ENCODE measurements around the gene P3H2. TPM values are rescaled to one million over a fixed set of nuclear protein-coding genes. Genes with fewer than 3 reads are reported as not detected.

Gene P3H2
- total and polyA plus RNA-seq, 11 donors: 0.55 to 24.8 (median 3.8) TPM

DNA sequence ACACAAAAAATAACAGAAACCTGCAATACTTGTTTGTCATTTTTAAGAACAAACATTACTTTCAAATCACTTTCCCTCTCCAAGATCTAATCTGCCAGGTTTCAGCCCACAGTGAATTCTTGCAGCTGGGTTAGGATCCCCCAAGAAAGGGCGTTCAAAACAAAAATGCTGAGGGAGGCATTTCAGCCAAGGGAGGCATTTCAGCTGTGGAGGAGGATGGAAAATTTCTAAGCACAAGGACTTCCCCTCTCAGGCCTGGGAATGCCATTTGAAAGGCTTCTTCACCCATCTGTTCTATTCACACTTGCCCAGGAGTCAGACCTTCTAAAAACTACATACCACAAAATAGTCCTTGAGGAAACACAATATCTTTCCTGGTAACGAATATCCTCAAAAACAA lies 69.1 kb downstream of the P3H2 start:
- 68 to 75% (median 75%) methylated on average over 2 of the region's 2 CpGs for WGBS, 4 donors
- no peaks in the 10 kb centered on the region for H3K36me3 ChIP-seq
- intact Hi-C loops (cut with DNase I): loop anchor here in 1 of 10 donors (10.0 kb wide), 1 partner anchor 63 kb away; no protein-coding TSS in a partner anchor
- DNase-seq (no peak), ATAC-seq (no peak)
- TF ChIP-seq POLR2A (IDR thresholded peaks at IDR 0.05): no peak
- TF ChIP-seq, protein P1, sequence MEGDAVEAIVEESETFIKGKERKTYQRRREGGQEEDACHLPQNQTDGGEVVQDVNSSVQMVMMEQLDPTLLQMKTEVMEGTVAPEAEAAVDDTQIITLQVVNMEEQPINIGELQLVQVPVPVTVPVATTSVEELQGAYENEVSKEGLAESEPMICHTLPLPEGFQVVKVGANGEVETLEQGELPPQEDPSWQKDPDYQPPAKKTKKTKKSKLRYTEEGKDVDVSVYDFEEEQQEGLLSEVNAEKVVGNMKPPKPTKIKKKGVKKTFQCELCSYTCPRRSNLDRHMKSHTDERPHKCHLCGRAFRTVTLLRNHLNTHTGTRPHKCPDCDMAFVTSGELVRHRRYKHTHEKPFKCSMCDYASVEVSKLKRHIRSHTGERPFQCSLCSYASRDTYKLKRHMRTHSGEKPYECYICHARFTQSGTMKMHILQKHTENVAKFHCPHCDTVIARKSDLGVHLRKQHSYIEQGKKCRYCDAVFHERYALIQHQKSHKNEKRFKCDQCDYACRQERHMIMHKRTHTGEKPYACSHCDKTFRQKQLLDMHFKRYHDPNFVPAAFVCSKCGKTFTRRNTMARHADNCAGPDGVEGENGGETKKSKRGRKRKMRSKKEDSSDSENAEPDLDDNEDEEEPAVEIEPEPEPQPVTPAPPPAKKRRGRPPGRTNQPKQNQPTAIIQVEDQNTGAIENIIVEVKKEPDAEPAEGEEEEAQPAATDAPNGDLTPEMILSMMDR (IDR thresholded peaks at IDR 0.05): no peak
- H3K9me3 ChIP-seq: no peaks in the 10 kb centered on the region
- H3K4me3 ChIP-seq: no peak overlapping the region
- no peaks in the 10 kb centered on the region for H3K27me3 ChIP-seq
- peaks cover 0 to 7% (median under 1%) of the 10 kb centered on the region in 12 donors for H3K4me1 ChIP-seq
- H3K27ac ChIP-seq: no peak overlapping the region

DNA sequence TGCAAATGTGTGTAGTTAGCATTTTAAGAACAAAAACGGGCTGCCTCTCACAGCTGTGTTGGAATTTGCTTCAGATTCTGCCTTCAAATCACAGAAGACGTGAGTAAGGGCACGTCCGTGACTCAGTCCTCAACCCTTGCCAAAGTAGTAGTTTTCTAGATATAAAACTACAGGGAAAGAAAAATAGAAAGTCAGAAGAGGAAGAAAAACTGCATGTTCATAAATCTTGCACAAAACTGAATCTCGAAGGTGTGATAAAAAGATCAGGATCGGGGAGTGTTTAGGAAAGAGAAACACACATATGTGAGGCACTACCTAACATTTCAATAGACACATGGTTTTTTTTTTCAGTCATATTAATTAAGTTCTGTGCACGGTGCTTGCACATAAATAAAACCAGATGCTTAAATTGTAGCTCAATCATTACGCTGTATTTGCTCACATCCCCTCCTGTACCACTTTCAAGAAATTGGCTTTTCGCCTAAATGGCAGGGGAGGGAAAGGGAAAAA lies 71.7 kb downstream of the P3H2 start:
- H3K27me3 ChIP-seq: no peaks in the 10 kb centered on the region
- no peak for DNase-seq
- no peaks in the 10 kb centered on the region for H3K36me3 ChIP-seq
- TF ChIP-seq, protein P1 (IDR thresholded peaks at IDR 0.05): no peak
- no peak for TF ChIP-seq POLR2A (IDR thresholded peaks at IDR 0.05)
- ATAC-seq: peak in 1 of 4 donors; percentile 61
- peaks cover 0 to 8% (median 0%) of the 10 kb centered on the region in 12 donors for H3K4me1 ChIP-seq
- 46 to 55% (median 54%) methylated on average over 9 of the region's 9 CpGs for WGBS, 4 donors
- H3K27ac ChIP-seq: peak overlapping the region in 1 of 12 donors; percentile 35
- H3K4me3 ChIP-seq: peak overlapping the region in 3 of 12 donors; percentile 4 to 28 (median 15)
- intact Hi-C loops (cut with DNase I): no loop called here
- no peaks in the 10 kb centered on the region for H3K9me3 ChIP-seq

DNA sequence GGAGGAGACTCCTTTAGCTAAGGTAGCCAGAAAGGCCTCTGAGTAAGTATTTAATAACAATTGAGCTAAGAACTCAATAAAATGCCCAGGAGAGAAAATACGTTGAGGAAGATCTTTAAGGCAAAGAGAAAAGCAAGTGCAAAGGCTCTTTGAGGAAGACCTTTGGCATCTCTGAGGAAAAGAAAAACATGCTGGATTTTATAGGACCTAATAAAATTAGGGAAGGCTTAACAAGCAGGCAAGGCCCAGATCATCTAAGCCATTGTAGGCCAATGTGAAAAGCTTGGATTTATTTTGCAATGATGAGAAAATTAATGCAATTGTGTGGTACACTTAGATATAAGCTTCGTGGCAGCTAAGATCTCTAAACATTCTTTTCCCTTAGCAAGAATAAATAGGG lies 75.7 kb downstream of the P3H2 start:
- DNase-seq (no peak), ATAC-seq (no peak)
- peak overlapping the region in 1 of 12 donors; percentile 48 for H3K27ac ChIP-seq
- no peak overlapping the region for H3K4me3 ChIP-seq
- whole genome bisulfite sequencing, 4 donors: 95 to 98% (median 98%) methylated on average over 2 of the region's 2 CpGs
- peaks cover 0 to 11% (median 0%) of the 10 kb centered on the region in 12 donors for H3K4me1 ChIP-seq
- TF ChIP-seq POLR2A (IDR thresholded peaks at IDR 0.05): no peak
- TF ChIP-seq, protein P1 (IDR thresholded peaks at IDR 0.05): no peak
- H3K9me3 ChIP-seq: no peaks in the 10 kb centered on the region
- no peaks in the 10 kb centered on the region for H3K27me3 ChIP-seq
- no peaks in the 10 kb centered on the region for H3K36me3 ChIP-seq
- intact Hi-C loops (cut with DNase I): no loop called here

DNA sequence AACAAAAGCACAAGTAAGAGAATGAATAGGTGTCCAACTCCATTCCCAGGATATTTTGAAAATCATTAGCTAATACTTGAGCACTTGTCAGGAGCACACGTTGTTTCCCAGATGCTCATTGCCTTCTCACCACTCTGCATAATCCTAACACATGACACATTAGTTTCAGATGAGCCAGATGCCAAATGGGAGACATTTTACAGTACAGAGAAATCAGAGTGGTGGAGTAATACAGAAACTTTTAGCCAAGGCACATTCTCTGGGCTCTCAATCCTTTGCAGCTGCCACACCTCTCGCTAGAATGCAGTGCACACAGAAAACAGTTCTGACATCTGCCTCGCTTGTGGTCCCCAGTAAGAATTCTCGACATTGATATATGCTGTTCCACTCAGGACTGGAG lies 76.6 kb downstream of the P3H2 start:
- Histone ChIP-seq H3K36me3 (no peaks in the 10 kb centered on the region), H3K27me3 (no peaks in the 10 kb centered on the region), H3K4me3 (no peak overlapping the region), H3K27ac (peak overlapping the region in 3 of 12 donors; percentile 15 to 53 (median 17)), H3K4me1 (peaks cover 0 to 11% (median 0%) of the 10 kb centered on the region in 12 donors), H3K9me3 (no peaks in the 10 kb centered on the region)
- TF ChIP-seq POLR2A (IDR thresholded peaks at IDR 0.05): no peak
- TF ChIP-seq, protein P1 (IDR thresholded peaks at IDR 0.05): no peak
- no peak for DNase-seq
- intact Hi-C loops (cut with DNase I): no loop called here
- ATAC-seq: peak in 3 of 4 donors; percentile 53 to 73 (median 61)
- 65 to 74% (median 69%) methylated on average over 4 of the region's 4 CpGs for WGBS, 4 donors
